Mesenchymal stem cell (in vitro differentiated cells and primary cell): ENCODE measurements around the gene USE1. TPM values are rescaled to one million over a fixed set of nuclear protein-coding genes. Genes with fewer than 3 reads are reported as not detected.

Experiments used
- DNase-seq: peaks from one replicate; pipeline ENCODE4 v3.0.0-alpha.2; 2013
- H2AFZ ChIP-seq: one replicate; pipeline ENCODE4 v1.6.1; 2013; ENCODE audit warnings: low read depth, mild to moderate bottlenecking, control low read depth, inconsistent platforms, low read length, moderate library complexity
- H2AK5ac ChIP-seq: 2 replicates; pipeline ENCODE4 v1.6.1; 2013; ENCODE audit warnings: low read length, moderate library complexity, mild to moderate bottlenecking, inconsistent platforms; ENCODE audit not compliant: severe bottlenecking
- H2BK120ac ChIP-seq: one replicate; pipeline ENCODE4 v1.6.1; 2013; ENCODE audit warnings: low read depth, mild to moderate bottlenecking, inconsistent platforms, low read length, moderate library complexity
- H2BK12ac ChIP-seq, 2 experiments: one replicate each; pipeline ENCODE4 v1.6.1; 2013; ENCODE audit warnings: inconsistent platforms in 2 of 2, low read length in 2 of 2, mild to moderate bottlenecking in 2 of 2, moderate library complexity in 2 of 2, control low read depth in 1 of 2
- H2BK15ac ChIP-seq: one replicate; pipeline ENCODE4 v1.6.1; 2013; ENCODE audit warnings: mild to moderate bottlenecking, low read depth, inconsistent platforms; ENCODE audit not compliant: poor library complexity, severe bottlenecking
- H2BK5ac ChIP-seq: 2 replicates; pipeline ENCODE4 v1.6.1; 2013; ENCODE audit warnings: low read depth, mild to moderate bottlenecking, low read length, control low read depth, inconsistent platforms; ENCODE audit not compliant: poor library complexity, severe bottlenecking
- H3K14ac ChIP-seq, 2 experiments: one replicate each; pipeline ENCODE4 v1.6.1; 2013; ENCODE audit warnings: inconsistent platforms in 2 of 2, low read length in 2 of 2, control low read depth in 1 of 2, mild to moderate bottlenecking in 1 of 2, moderate library complexity in 1 of 2
- H3K18ac ChIP-seq, 2 experiments: one replicate each; pipeline ENCODE4 v1.6.1; 2013; ENCODE audit warnings: inconsistent platforms in 2 of 2, low read length in 2 of 2, control low read depth in 1 of 2, low read depth in 1 of 2, mild to moderate bottlenecking in 1 of 2
- H3K23ac ChIP-seq, 2 experiments: one replicate each; pipeline ENCODE4 v1.6.1; 2013; ENCODE audit warnings: inconsistent platforms in 2 of 2, low read length in 2 of 2, mild to moderate bottlenecking in 2 of 2, moderate library complexity in 2 of 2, control low read depth in 1 of 2
- H3K27ac ChIP-seq: 2 replicates; pipeline ENCODE4 v1.5.1; 2013; ENCODE audit warnings: mild to moderate bottlenecking, moderate library complexity, low read length, control low read depth, inconsistent platforms; ENCODE audit not compliant: poor library complexity, severe bottlenecking
- H3K27me3 ChIP-seq, 2 experiments: 2 replicates each; pipeline versions ENCODE4 v1.6.1 to v1.7.0; 2013; ENCODE audit warnings: low read length in 2 of 2, mild to moderate bottlenecking in 2 of 2, moderate library complexity in 2 of 2, control low read depth in 1 of 2, inconsistent platforms in 1 of 2; ENCODE audit not compliant: control insufficient read depth in 1 of 2, insufficient read depth in 1 of 2
- H3K36me3 ChIP-seq, 2 experiments: 2 replicates each; pipeline versions ENCODE4 v1.6.1 to v1.7.0; 2013; ENCODE audit warnings: low read length in 2 of 2, control low read depth in 1 of 2, inconsistent platforms in 1 of 2, low read depth in 1 of 2, mild to moderate bottlenecking in 1 of 2; ENCODE audit not compliant: insufficient read depth in 2 of 2, control insufficient read depth in 1 of 2
- H3K4ac ChIP-seq, 2 experiments: one replicate each; pipeline ENCODE4 v1.6.1; 2013; ENCODE audit warnings: inconsistent platforms in 2 of 2, low read length in 2 of 2, mild to moderate bottlenecking in 2 of 2, moderate library complexity in 2 of 2, control low read depth in 1 of 2, low read depth in 1 of 2
- H3K4me1 ChIP-seq: 2 replicates; pipeline ENCODE4 v1.6.1; 2013; ENCODE audit warnings: low read depth, low read length, control low read depth; ENCODE audit not compliant: control insufficient read depth, insufficient read depth
- H3K4me2 ChIP-seq: 2 replicates; pipeline ENCODE4 v1.6.1; 2013; ENCODE audit warnings: low read length, mild to moderate bottlenecking, inconsistent platforms; ENCODE audit not compliant: poor library complexity, severe bottlenecking
- H3K4me3 ChIP-seq, 2 experiments: 2 replicates each; pipeline versions ENCODE4 v1.5.1 to v1.7.0; 2013; ENCODE audit warnings: low read length in 2 of 2, mild to moderate bottlenecking in 2 of 2, control low read depth in 1 of 2, low read depth in 1 of 2; ENCODE audit not compliant: insufficient read depth in 1 of 2
- H3K79me1 ChIP-seq: replicated peaks from 2 replicates; pipeline ENCODE4 v1.6.1; 2013; ENCODE audit warnings: mild to moderate bottlenecking, control low read depth, low read length, inconsistent platforms; ENCODE audit not compliant: poor library complexity, severe bottlenecking
- H3K9ac ChIP-seq: 2 replicates; pipeline ENCODE4 v1.7.0; 2013; ENCODE audit warnings: mild to moderate bottlenecking, low read length, moderate library complexity
- H3K9me3 ChIP-seq: 2 replicates; pipeline ENCODE4 v1.7.0; 2013; ENCODE audit warnings: mild to moderate bottlenecking, low read length; ENCODE audit not compliant: control insufficient read depth
- H4K8ac ChIP-seq: one replicate; pipeline ENCODE4 v1.6.1; 2013; ENCODE audit warnings: inconsistent platforms, mild to moderate bottlenecking, low read length, moderate library complexity
- H4K91ac ChIP-seq: one replicate; pipeline ENCODE4 v1.6.1; 2013; ENCODE audit warnings: mild to moderate bottlenecking, low read length, inconsistent platforms
- WGBS: methylation state at CpG from one replicate; pipeline ENCODE4 v1.1.7; 2013; ENCODE audit warnings: mixed read lengths; 5-methylcytosine and 5-hydroxymethylcytosine counted together
- polyA plus RNA-seq, 2 experiments: library from polyadenylated mRNA; stranded (reverse); fragments of 200-250 nt; gene quantifications; one replicate each; pipeline ENCODE4 v1.2.3, GENCODE V29; 2013

The USE1 gene, protein sequence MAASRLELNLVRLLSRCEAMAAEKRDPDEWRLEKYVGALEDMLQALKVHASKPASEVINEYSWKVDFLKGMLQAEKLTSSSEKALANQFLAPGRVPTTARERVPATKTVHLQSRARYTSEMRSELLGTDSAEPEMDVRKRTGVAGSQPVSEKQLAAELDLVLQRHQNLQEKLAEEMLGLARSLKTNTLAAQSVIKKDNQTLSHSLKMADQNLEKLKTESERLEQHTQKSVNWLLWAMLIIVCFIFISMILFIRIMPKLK
- polyA plus RNA-seq (2013, experiment 1 of 2): 25.2 TPM
- 24.3 TPM for polyA plus RNA-seq (2013, experiment 2 of 2)

DNA sequence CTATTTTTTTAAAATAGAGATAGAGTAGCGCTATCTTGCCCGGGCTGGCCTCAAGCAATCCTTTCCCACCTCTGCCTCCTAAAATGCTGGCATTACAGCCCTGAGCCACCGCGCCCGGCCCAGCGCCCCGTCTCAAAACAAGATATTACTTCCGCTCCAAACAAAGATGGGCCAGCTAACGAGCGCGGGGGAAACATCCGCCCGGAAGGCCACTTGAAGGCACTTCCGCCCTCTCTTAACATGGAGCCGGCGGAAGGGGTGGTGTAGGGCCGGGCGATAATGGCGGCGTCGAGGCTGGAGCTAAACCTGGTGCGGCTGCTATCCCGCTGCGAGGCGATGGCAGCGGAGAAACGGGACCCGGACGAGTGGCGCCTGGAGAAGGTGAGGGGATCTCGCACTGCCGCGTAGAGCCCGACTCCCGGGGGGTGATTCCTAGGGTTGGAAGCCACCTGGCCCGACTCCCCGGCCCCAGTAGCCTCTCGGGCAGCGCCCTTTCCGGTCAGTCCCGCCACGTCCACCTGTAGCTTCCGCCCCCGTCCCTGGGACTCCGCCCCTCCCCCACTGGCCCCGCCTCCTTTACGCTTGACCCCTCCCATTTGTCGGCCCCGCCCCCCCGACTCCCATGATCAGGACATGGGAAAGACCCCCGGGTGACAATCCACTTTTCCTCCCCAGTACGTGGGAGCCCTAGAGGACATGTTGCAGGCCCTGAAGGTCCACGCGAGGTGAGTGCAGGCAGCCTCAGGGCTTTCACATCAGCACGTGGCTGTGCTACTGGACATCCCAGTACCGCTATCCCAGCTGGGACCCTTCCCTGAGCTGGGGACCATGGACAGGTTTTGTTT lies at the start of gene USE1:
TSS of gene USE1 (plus strand) at position 231 of the 845 bp plus-strand sequence. CDS start at position 280, 49 bp downstream.
- Histone ChIP-seq H4K91ac (peak within 1 kb of the TSS; percentile 98), H3K27ac (peak within 1 kb of the TSS; percentile 88), H2AFZ (peak within 1 kb of the TSS; percentile 89), H3K4ac (peak within 1 kb of the TSS; percentile 97 to 98), H3K36me3 (peaks cover 60 to 62% of the 10 kb centered on the region in 2 experiments), H2BK12ac (peak within 1 kb of the TSS; percentile 25 to 90), H3K9me3 (no peaks in the 10 kb centered on the region), H3K4me3 (peak within 1 kb of the TSS; percentile 78 to 86), H3K79me1 (peaks cover 14% of the 10 kb centered on the region), H2BK15ac (peak within 1 kb of the TSS; percentile 99), H3K23ac (peak within 1 kb of the TSS in 1 of 2 experiments; percentile 87), H2AK5ac (peak within 1 kb of the TSS; percentile 92), H3K14ac (no peak within 1 kb of the TSS), H3K4me2 (peak within 1 kb of the TSS; percentile 66), H3K4me1 (peaks cover 16% of the 10 kb centered on the region), H3K18ac (peak within 1 kb of the TSS; percentile 95 to 98), H4K8ac (peak within 1 kb of the TSS; percentile 97), H2BK5ac (peak within 1 kb of the TSS; percentile 97), H3K9ac (peak within 1 kb of the TSS; percentile 90), H3K27me3 (no peaks in the 10 kb centered on the region), H2BK120ac (peak within 1 kb of the TSS; percentile 93)
- 4% methylated on average over 50 of the region's 56 CpGs for WGBS
- peak; percentile 92 for DNase-seq

GRCh38 chr19:17165715-17166114 lies 49.4 kb upstream of the USE1 start:
- DNase-seq: no peak
- Histone ChIP-seq H3K27ac (no peak overlapping the region), H3K9ac (no peak overlapping the region), H2BK15ac (no peak overlapping the region), H3K18ac (no peak overlapping the region), H3K4me1 (no peaks in the 10 kb centered on the region), H3K4me3 (no peak overlapping the region), H2AFZ (no peak overlapping the region), H3K27me3 (no peaks in the 10 kb centered on the region), H3K79me1 (peaks cover 8% of the 10 kb centered on the region), H3K23ac (no peak overlapping the region), H4K91ac (no peak overlapping the region), H3K4me2 (no peak overlapping the region), H2AK5ac (no peak overlapping the region), H3K14ac (no peak overlapping the region), H3K9me3 (peaks cover 6% of the 10 kb centered on the region), H3K4ac (no peak overlapping the region), H2BK12ac (no peak overlapping the region), H2BK120ac (no peak overlapping the region), H3K36me3 (peaks cover 71 to 94% of the 10 kb centered on the region in 2 experiments), H2BK5ac (no peak overlapping the region), H4K8ac (no peak overlapping the region)
- WGBS: 100% methylated on average over 3 of the region's 5 CpGs

- H2BK15ac ChIP-seq: no peak overlapping the region
- peaks cover 78 to 90% of the 10 kb centered on the region in 2 experiments for H3K36me3 ChIP-seq
- H3K9me3 ChIP-seq: no peaks in the 10 kb centered on the region
- no peak overlapping the region for H3K4me3 ChIP-seq
- H2BK5ac ChIP-seq: no peak overlapping the region
- no peak overlapping the region for H3K4me2 ChIP-seq
- 97% methylated on average over 11 of the region's 13 CpGs for WGBS
- H3K9ac ChIP-seq: no peak overlapping the region
- no peak overlapping the region for H4K91ac ChIP-seq
- H3K4ac ChIP-seq: no peak overlapping the region
- H4K8ac ChIP-seq: no peak overlapping the region
- no peak overlapping the region for H3K14ac ChIP-seq
- H3K4me1 ChIP-seq: no peaks in the 10 kb centered on the region
- DNase-seq: peak; percentile 30
- no peak overlapping the region for H2AFZ ChIP-seq
- H2AK5ac ChIP-seq: no peak overlapping the region
- no peak overlapping the region for H3K27ac ChIP-seq
- H3K27me3 ChIP-seq: no peaks in the 10 kb centered on the region
- H3K23ac ChIP-seq: no peak overlapping the region
- no peak overlapping the region for H2BK12ac ChIP-seq
- H3K79me1 ChIP-seq: peaks cover 10% of the 10 kb centered on the region
- H2BK120ac ChIP-seq: no peak overlapping the region
- no peak overlapping the region for H3K18ac ChIP-seq
Measured at GRCh38 chr19:17170538-17171297, 44.4 kb upstream of the USE1 start.
